ENCODE results near the gene PHC3.

DNA sequence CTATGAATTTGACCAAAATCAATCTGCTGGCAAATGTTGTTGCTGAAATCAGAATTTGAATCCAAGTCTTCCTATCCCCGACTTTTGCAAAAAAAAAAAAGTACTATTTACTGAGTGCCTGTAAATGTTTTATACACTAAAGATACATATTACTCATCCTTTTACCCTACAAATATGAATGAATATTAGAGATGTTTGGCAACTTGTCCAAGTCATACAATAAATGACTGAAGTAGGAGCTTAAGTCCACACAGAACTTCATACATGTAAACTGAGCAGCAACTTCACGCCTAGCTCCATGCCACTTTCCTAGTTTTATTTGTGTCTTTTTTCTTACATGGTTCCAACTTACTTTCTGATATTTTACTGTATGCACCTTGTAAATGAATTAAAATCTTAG, 39.2 kb downstream of the PHC3 start:
- TF ChIP-seq CTCF (IDR thresholded peaks at IDR 0.05) (no peak), EP300 (IDR thresholded peaks at IDR 0.05) (no peak), POLR2A (IDR thresholded peaks at IDR 0.05) (no peak), POLR2AphosphoS5 (IDR thresholded peaks at IDR 0.05) (no peak)
